Measurements from ENCODE around the gene SIMC1.
"Not testable (repeated sequence)": the region's sequence is repeated elsewhere in the genome, so short reads cannot be mapped to it uniquely, and the experiment has no call there.

The SIMC1 gene

GRCh38 chr5:176237971-176238644, at the start of gene SIMC1:
SIMC1 (plus strand) TSS chr5:176238424; CDS start chr5:176238509, 85 bp downstream.
- H3K9me3 ChIP-seq (ENCODE audit: insufficient read depth, low read length, severe bottlenecking); H3K4me1 ChIP-seq (ENCODE audit: insufficient read depth, low read length); H3K27ac ChIP-seq (ENCODE audit: low read length); H3K79me2 ChIP-seq (ENCODE audit: insufficient read depth, low read length); H3K4me3 ChIP-seq (ENCODE audit: low read depth in 1 of 2, low read length in 2 of 2); H3K27me3 ChIP-seq (ENCODE audit: insufficient read depth, low read length, poor library complexity); H2AFZ ChIP-seq (ENCODE audit: low read depth, low read length); H3K4me2 ChIP-seq (ENCODE audit: insufficient read depth, low read length); H4K20me1 ChIP-seq (ENCODE audit: insufficient read depth, low read length); H3K9ac ChIP-seq (ENCODE audit: low read depth, low read length); H3K36me3 ChIP-seq (ENCODE audit: insufficient read depth, low read length): not testable (repeated sequence)
- DNase-seq (peak; percentile 30), ATAC-seq (ENCODE audit: insufficient read depth, low read depth) (peak; percentile 35)

- Histone ChIP-seq H3K4me3 (ENCODE audit: low read depth in 1 of 2, low read length in 2 of 2) (no peak overlapping the region), H3K36me3 (ENCODE audit: insufficient read depth, low read length) (no peaks in the 10 kb centered on the region), H3K4me2 (ENCODE audit: insufficient read depth, low read length) (no peak overlapping the region), H3K27me3 (ENCODE audit: insufficient read depth, low read length, poor library complexity) (peaks cover 5% of the 10 kb centered on the region), H3K27ac (ENCODE audit: low read length) (no peak overlapping the region), H3K9me3 (ENCODE audit: insufficient read depth, low read length, severe bottlenecking) (no peaks in the 10 kb centered on the region), H3K9ac (ENCODE audit: low read depth, low read length) (no peak overlapping the region), H4K20me1 (ENCODE audit: insufficient read depth, low read length) (no peaks in the 10 kb centered on the region), H3K79me2 (ENCODE audit: insufficient read depth, low read length) (no peaks in the 10 kb centered on the region), H3K4me1 (ENCODE audit: insufficient read depth, low read length) (no peaks in the 10 kb centered on the region), H2AFZ (ENCODE audit: low read depth, low read length) (no peak overlapping the region)
- ATAC-seq (ENCODE audit: insufficient read depth, low read depth): no peak
- no peak for DNase-seq
- no peak for TF ChIP-seq CTCF (IDR thresholded peaks at IDR 0.05; ENCODE audit: borderline replicate concordance, extremely low read depth, low read length, poor library complexity, severe bottlenecking)
Measured at GRCh38 chr5:176188506-176189193, 49.6 kb upstream of the SIMC1 start.

- Histone ChIP-seq H2AFZ (ENCODE audit: low read depth, low read length) (no peak overlapping the region), H3K36me3 (ENCODE audit: insufficient read depth, low read length) (no peaks in the 10 kb centered on the region), H3K9me3 (ENCODE audit: insufficient read depth, low read length, severe bottlenecking) (no peaks in the 10 kb centered on the region), H3K79me2 (ENCODE audit: insufficient read depth, low read length) (no peaks in the 10 kb centered on the region), H3K4me2 (ENCODE audit: insufficient read depth, low read length) (no peak overlapping the region), H3K4me3 (ENCODE audit: low read depth in 1 of 2, low read length in 2 of 2) (no peak overlapping the region), H4K20me1 (ENCODE audit: insufficient read depth, low read length) (no peaks in the 10 kb centered on the region), H3K9ac (ENCODE audit: low read depth, low read length) (no peak overlapping the region), H3K4me1 (ENCODE audit: insufficient read depth, low read length) (no peaks in the 10 kb centered on the region; the same call in 1 of the 2 replicates), H3K27me3 (ENCODE audit: insufficient read depth, low read length, poor library complexity) (peaks cover 2% of the 10 kb centered on the region), H3K27ac (ENCODE audit: low read length) (no peak overlapping the region)
- no peak for DNase-seq
- ATAC-seq (ENCODE audit: insufficient read depth, low read depth): no peak
- TF ChIP-seq CTCF (IDR thresholded peaks at IDR 0.05; ENCODE audit: borderline replicate concordance, extremely low read depth, low read length, poor library complexity, severe bottlenecking) (no peak), EZH2 (IDR thresholded peaks at IDR 0.05; ENCODE audit: borderline replicate concordance, low read depth, low read length, severe bottlenecking) (no peak)
Measured at GRCh38 chr5:176189857-176190256, 48.4 kb upstream of the SIMC1 start.

- no peak for TF ChIP-seq CTCF (IDR thresholded peaks at IDR 0.05; ENCODE audit: borderline replicate concordance, extremely low read depth, low read length, poor library complexity, severe bottlenecking)
- no peak for TF ChIP-seq EZH2 (IDR thresholded peaks at IDR 0.05; ENCODE audit: borderline replicate concordance, low read depth, low read length, severe bottlenecking)
- Histone ChIP-seq H3K4me2 (ENCODE audit: insufficient read depth, low read length) (no peak overlapping the region), H3K9me3 (ENCODE audit: insufficient read depth, low read length, severe bottlenecking) (no peaks in the 10 kb centered on the region), H3K27ac (ENCODE audit: low read length) (no peak overlapping the region), H2AFZ (ENCODE audit: low read depth, low read length) (no peak overlapping the region), H3K9ac (ENCODE audit: low read depth, low read length) (no peak overlapping the region), H3K4me3 (ENCODE audit: low read depth in 1 of 2, low read length in 2 of 2) (no peak overlapping the region), H4K20me1 (ENCODE audit: insufficient read depth, low read length) (no peaks in the 10 kb centered on the region), H3K79me2 (ENCODE audit: insufficient read depth, low read length) (no peaks in the 10 kb centered on the region), H3K36me3 (ENCODE audit: insufficient read depth, low read length) (no peaks in the 10 kb centered on the region), H3K27me3 (ENCODE audit: insufficient read depth, low read length, poor library complexity) (no peaks in the 10 kb centered on the region), H3K4me1 (ENCODE audit: insufficient read depth, low read length) (no peaks in the 10 kb centered on the region; the same call in 1 of the 2 replicates)
- ATAC-seq (ENCODE audit: insufficient read depth, low read depth) (no peak), DNase-seq (no peak)
Measured at GRCh38 chr5:176190886-176191755, 47.1 kb upstream of the SIMC1 start.

Measured in DND-41 (cell line).